Neural cell (in vitro differentiated cells): ENCODE measurements around the gene GADL1. TPM values are rescaled to one million over a fixed set of nuclear protein-coding genes. Genes with fewer than 3 reads are reported as not detected.

Experiments used
- H2AFZ ChIP-seq: fragments of 200-600, 300-800 bp; sonication (generic), shearing (Covaris generic); 2 replicates; pipeline ENCODE4 v1.6.0; 2014; ENCODE audit warnings: low read depth, mild to moderate bottlenecking, antibody characterized with exemption, low read length, moderate library complexity
- H3F3A ChIP-seq: fragments of 200-600 bp; shearing (Covaris generic); 2 replicates; pipeline ENCODE4 v1.6.1; 2016; ENCODE audit warnings: mild to moderate bottlenecking, moderate library complexity, mixed read lengths, antibody characterized with exemption, low read length; ENCODE audit not compliant: insufficient read depth, poor library complexity, severe bottlenecking
- H3K27ac ChIP-seq: fragments of 200-600, 300-800 bp; sonication (generic), shearing (Covaris generic); 2 replicates; pipeline ENCODE4 v1.5.1; 2014; ENCODE audit warnings: mild to moderate bottlenecking, low read length, moderate library complexity
- H3K27me3 ChIP-seq: fragments of 300-800, 200-600 bp; sonication (generic), shearing (Covaris generic); 2 replicates; pipeline ENCODE4 v1.6.0; 2014; ENCODE audit warnings: mild to moderate bottlenecking, low read depth, low read length, moderate library complexity; ENCODE audit not compliant: insufficient read depth
- H3K36me3 ChIP-seq: fragments of 300-800, 200-600 bp; sonication (generic), shearing (Covaris generic); 2 replicates; pipeline ENCODE4 v1.5.1; 2014; ENCODE audit warnings: mild to moderate bottlenecking, antibody characterized with exemption, low read length, moderate library complexity; ENCODE audit not compliant: insufficient read depth
- H3K4me2 ChIP-seq: fragments of 300-800, 200-600 bp; sonication (generic), shearing (Covaris generic); 2 replicates; pipeline ENCODE4 v1.6.0; 2014; ENCODE audit warnings: mild to moderate bottlenecking, low read length
- H3K4me3 ChIP-seq: fragments of 300-800, 200-600 bp; sonication (generic), shearing (Covaris generic); 2 replicates; pipeline ENCODE4 v1.5.1; 2014; ENCODE audit warnings: mild to moderate bottlenecking, low read length, moderate library complexity
- H3K79me2 ChIP-seq: fragments of 200-600 bp; shearing (Covaris generic); replicated peaks from 2 replicates; pipeline ENCODE4 v1.6.0; 2014; ENCODE audit warnings: mild to moderate bottlenecking, low read length, moderate library complexity; ENCODE audit not compliant: insufficient read depth
- H3K9ac ChIP-seq: fragments of 300-800, 200-600 bp; sonication (generic), shearing (Covaris generic); 2 replicates; pipeline ENCODE4 v1.6.1; 2016; ENCODE audit warnings: mild to moderate bottlenecking, low read length, mixed read lengths
- H3K9me2 ChIP-seq: fragments of 200-600 bp; shearing (Covaris generic); 2 replicates; pipeline ENCODE4 v1.6.1; 2016; ENCODE audit warnings: mild to moderate bottlenecking, low read length, mixed read lengths; ENCODE audit not compliant: insufficient read depth
- H3K9me3 ChIP-seq: fragments of 200-600, 300-800 bp; sonication (generic), shearing (Covaris generic); 2 replicates; pipeline ENCODE4 v1.6.1; 2016; ENCODE audit warnings: mild to moderate bottlenecking, mixed run types, low read length, moderate library complexity, mixed read lengths
- H4K20me1 ChIP-seq: fragments of 200-600 bp; shearing (Covaris generic); 2 replicates; pipeline ENCODE4 v1.6.1; 2016; ENCODE audit warnings: mild to moderate bottlenecking, mixed run types; ENCODE audit not compliant: insufficient read depth
- EP300 ChIP-seq: fragments of 450-650 bp; conservative IDR thresholded peaks from 2 replicates; pipeline ENCODE4 v1.6.1; 2014; ENCODE audit warnings: antibody characterized with exemption, mild to moderate bottlenecking, moderate library complexity; ENCODE audit not compliant: poor library complexity, severe bottlenecking
- EZH2 ChIP-seq: fragments of 200-600, 300-800 bp; shearing (Covaris generic), sonication (generic); IDR thresholded peaks from 2 replicates; pipeline ENCODE4 v1.6.1; 2014; ENCODE audit warnings: antibody characterized with exemption, low read length, borderline replicate concordance, mild to moderate bottlenecking; ENCODE audit not compliant: insufficient read depth, poor library complexity, severe bottlenecking
- MXI1 ChIP-seq: fragments of 450-650 bp; conservative IDR thresholded peaks from 2 replicates; pipeline ENCODE4 v1.6.1; 2014; ENCODE audit warnings: antibody characterized with exemption, mild to moderate bottlenecking; ENCODE audit not compliant: poor library complexity, severe bottlenecking
- POLR2AphosphoS5 ChIP-seq: IDR thresholded peaks from 2 replicates; pipeline ENCODE4 v1.6.1; 2012
- RAD21 ChIP-seq: fragments of 450-650 bp; conservative IDR thresholded peaks from 2 replicates; pipeline ENCODE4 v1.6.1; 2014; ENCODE audit warnings: antibody characterized with exemption, mild to moderate bottlenecking, moderate library complexity
- SMC3 ChIP-seq: fragments of 450-650 bp; conservative IDR thresholded peaks from 2 replicates; pipeline ENCODE4 v1.6.1; 2014; ENCODE audit warnings: antibody characterized with exemption, mild to moderate bottlenecking, moderate library complexity; ENCODE audit not compliant: poor library complexity
- TAF1 ChIP-seq: IDR thresholded peaks from 2 replicates; pipeline ENCODE4 v1.6.1; 2012; ENCODE audit warnings: low read depth
- polyA plus RNA-seq: library from polyadenylated mRNA; depleted of rRNA; stranded (reverse); fragments of >200 nt; gene quantifications from 2 replicates; pipeline ENCODE4 v1.2.3, GENCODE V29; 2014
- TF ChIP-seq, protein P1 (sequence below): fragments of 450-650 bp; IDR thresholded peaks from 2 replicates; pipeline ENCODE4 v1.5.1; 2014; ENCODE audit warnings: antibody characterized with exemption, mild to moderate bottlenecking, moderate library complexity; ENCODE audit not compliant: poor library complexity, severe bottlenecking
- TF ChIP-seq, protein P2 (sequence below): IDR thresholded peaks from 2 replicates; pipeline ENCODE4 v1.6.1; 2012; ENCODE audit warnings: borderline replicate concordance

Gene GADL1
- polyA plus RNA-seq, 1 donor from 2014 or later = not detected

DNA sequence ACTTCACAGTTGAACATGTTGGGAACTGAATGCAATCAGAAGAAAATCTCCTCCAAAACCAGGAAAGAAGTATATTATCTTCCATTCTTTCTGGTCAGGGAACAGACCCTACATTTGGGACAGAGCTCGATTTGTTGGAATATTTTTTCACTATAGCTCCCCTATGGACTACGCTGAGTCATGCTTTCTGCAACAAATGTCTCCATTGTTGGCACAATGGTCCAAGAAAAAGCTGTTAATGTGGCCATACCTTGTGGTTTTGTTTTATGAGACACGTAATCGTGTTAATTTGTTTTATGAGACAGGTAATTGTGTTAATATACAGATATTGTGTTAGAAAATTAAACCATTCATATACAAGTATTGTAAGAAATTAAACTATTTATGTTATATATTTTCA, 186.6 kb downstream of the GADL1 start:
- Histone ChIP-seq H4K20me1 (no peaks in the 10 kb centered on the region), H2AFZ (no peak overlapping the region), H3F3A (no peaks in the 10 kb centered on the region), H3K4me3 (no peak overlapping the region), H3K27ac (no peak overlapping the region), H3K36me3 (no peaks in the 10 kb centered on the region), H3K79me2 (no peaks in the 10 kb centered on the region), H3K27me3 (no peaks in the 10 kb centered on the region), H3K9me3 (no peaks in the 10 kb centered on the region), H3K9ac (no peak overlapping the region), H3K9me2 (no peaks in the 10 kb centered on the region), H3K4me2 (no peak overlapping the region)
- TF ChIP-seq EP300 (no peak), RAD21 (no peak), POLR2AphosphoS5 (no peak), MXI1 (no peak), EZH2 (no peak), SMC3 (no peak), TAF1 (no peak)
- TF ChIP-seq, protein P1, sequence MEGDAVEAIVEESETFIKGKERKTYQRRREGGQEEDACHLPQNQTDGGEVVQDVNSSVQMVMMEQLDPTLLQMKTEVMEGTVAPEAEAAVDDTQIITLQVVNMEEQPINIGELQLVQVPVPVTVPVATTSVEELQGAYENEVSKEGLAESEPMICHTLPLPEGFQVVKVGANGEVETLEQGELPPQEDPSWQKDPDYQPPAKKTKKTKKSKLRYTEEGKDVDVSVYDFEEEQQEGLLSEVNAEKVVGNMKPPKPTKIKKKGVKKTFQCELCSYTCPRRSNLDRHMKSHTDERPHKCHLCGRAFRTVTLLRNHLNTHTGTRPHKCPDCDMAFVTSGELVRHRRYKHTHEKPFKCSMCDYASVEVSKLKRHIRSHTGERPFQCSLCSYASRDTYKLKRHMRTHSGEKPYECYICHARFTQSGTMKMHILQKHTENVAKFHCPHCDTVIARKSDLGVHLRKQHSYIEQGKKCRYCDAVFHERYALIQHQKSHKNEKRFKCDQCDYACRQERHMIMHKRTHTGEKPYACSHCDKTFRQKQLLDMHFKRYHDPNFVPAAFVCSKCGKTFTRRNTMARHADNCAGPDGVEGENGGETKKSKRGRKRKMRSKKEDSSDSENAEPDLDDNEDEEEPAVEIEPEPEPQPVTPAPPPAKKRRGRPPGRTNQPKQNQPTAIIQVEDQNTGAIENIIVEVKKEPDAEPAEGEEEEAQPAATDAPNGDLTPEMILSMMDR = no peak
- TF ChIP-seq, protein P2, sequence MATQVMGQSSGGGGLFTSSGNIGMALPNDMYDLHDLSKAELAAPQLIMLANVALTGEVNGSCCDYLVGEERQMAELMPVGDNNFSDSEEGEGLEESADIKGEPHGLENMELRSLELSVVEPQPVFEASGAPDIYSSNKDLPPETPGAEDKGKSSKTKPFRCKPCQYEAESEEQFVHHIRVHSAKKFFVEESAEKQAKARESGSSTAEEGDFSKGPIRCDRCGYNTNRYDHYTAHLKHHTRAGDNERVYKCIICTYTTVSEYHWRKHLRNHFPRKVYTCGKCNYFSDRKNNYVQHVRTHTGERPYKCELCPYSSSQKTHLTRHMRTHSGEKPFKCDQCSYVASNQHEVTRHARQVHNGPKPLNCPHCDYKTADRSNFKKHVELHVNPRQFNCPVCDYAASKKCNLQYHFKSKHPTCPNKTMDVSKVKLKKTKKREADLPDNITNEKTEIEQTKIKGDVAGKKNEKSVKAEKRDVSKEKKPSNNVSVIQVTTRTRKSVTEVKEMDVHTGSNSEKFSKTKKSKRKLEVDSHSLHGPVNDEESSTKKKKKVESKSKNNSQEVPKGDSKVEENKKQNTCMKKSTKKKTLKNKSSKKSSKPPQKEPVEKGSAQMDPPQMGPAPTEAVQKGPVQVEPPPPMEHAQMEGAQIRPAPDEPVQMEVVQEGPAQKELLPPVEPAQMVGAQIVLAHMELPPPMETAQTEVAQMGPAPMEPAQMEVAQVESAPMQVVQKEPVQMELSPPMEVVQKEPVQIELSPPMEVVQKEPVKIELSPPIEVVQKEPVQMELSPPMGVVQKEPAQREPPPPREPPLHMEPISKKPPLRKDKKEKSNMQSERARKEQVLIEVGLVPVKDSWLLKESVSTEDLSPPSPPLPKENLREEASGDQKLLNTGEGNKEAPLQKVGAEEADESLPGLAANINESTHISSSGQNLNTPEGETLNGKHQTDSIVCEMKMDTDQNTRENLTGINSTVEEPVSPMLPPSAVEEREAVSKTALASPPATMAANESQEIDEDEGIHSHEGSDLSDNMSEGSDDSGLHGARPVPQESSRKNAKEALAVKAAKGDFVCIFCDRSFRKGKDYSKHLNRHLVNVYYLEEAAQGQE = no peak

DNA sequence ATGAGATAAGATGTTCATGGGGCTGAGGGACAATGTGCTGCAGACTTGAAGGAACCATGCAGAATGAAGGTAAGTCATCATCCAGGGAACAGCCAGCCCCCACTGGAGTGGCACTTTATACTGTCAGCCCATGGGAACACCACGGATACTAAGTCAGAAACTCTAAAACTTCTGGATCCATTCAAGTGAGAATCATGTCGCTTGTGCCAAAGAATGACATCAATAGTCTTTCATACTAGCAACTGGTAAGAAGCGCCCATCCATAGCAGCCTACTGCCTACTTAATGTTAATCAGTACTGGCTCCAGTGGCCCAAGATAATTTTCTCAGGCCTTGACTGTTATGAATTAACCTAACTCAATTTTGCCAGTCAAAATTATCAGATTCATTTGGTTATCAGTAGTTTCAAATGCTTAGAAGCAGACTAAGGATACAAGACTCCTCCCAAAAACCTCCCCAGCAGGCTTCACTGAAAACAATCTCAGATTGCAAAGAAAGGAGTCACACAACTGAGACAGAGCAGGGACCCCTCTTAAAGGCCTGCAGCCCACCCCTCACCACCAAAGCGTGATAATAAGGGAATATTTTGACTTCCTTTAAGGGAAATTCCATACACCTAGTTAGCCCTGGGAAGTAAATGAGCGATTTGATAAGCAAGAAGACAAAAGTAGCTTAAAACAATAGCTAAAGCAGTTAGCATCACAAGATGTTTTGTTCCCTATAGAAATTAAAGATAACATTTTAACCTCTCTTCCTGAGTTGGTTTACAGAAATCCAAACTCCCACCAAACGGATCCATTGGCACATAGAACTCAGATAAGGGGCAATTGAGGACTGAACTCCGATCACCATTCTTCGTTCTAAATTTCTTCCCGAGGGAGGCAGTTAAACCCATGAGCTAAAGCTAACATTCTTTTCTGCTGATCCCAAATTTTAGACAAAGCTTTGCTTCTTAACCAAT, 189.2 kb downstream of the GADL1 start:
- TF ChIP-seq POLR2AphosphoS5 = no peak
- TF ChIP-seq RAD21 = no peak
- no peak for TF ChIP-seq SMC3
- TF ChIP-seq EZH2 = no peak
- TF ChIP-seq TAF1 = no peak
- TF ChIP-seq, protein P1 = no peak
- TF ChIP-seq, protein P2 = no peak
- TF ChIP-seq EP300 = no peak
- TF ChIP-seq MXI1 = no peak

More for the DNA sequence above, 189.2 kb downstream of the GADL1 start:
- Histone ChIP-seq H2AFZ (no peak overlapping the region), H3K36me3 (no peaks in the 10 kb centered on the region), H3K4me3 (no peak overlapping the region), H3K27me3 (no peaks in the 10 kb centered on the region), H3K9ac (no peak overlapping the region), H3F3A (no peaks in the 10 kb centered on the region), H3K79me2 (no peaks in the 10 kb centered on the region), H3K9me3 (no peaks in the 10 kb centered on the region), H3K9me2 (no peaks in the 10 kb centered on the region), H4K20me1 (no peaks in the 10 kb centered on the region), H3K4me2 (no peak overlapping the region), H3K27ac (no peak overlapping the region)
